H9 (cell line): ENCODE data around the gene ZFAND3. TPM values are rescaled to one million over a fixed set of nuclear protein-coding genes. Genes with fewer than 3 reads are reported as not detected.

ENCODE experiments used
- DNase-seq: peaks from one replicate; pipeline ENCODE4 v3.0.0-alpha.2; 2017
- H2AFZ ChIP-seq: one replicate; pipeline ENCODE4 v1.6.1; 2013; ENCODE audit warnings: mild to moderate bottlenecking, low read length, control low read depth, moderate library complexity
- H2AK5ac ChIP-seq: 2 replicates; pipeline ENCODE4 v1.6.1; 2013; ENCODE audit warnings: low read length, control low read depth, mixed read lengths; ENCODE audit not compliant: insufficient read length
- H2BK120ac ChIP-seq: one replicate; pipeline ENCODE4 v1.6.1; 2013; ENCODE audit warnings: low read depth, mild to moderate bottlenecking, low read length, control low read depth, inconsistent platforms; ENCODE audit not compliant: poor library complexity, severe bottlenecking
- H2BK12ac ChIP-seq: 2 replicates; pipeline ENCODE4 v1.6.1; 2013; ENCODE audit warnings: low read length, control low read depth, mixed read lengths, low read depth; ENCODE audit not compliant: insufficient read length
- H2BK15ac ChIP-seq: 2 replicates; pipeline ENCODE4 v1.6.1; 2013; ENCODE audit warnings: low read depth, low read length, control low read depth
- H2BK20ac ChIP-seq: one replicate; pipeline ENCODE4 v1.6.1; 2013; ENCODE audit warnings: low read depth, mild to moderate bottlenecking, low read length, control low read depth, inconsistent platforms; ENCODE audit not compliant: poor library complexity, severe bottlenecking
- H2BK5ac ChIP-seq: 2 replicates; pipeline ENCODE4 v1.6.1; 2013; ENCODE audit warnings: low read length, control low read depth, mixed read lengths; ENCODE audit not compliant: insufficient read length
- H3K14ac ChIP-seq: 2 replicates; pipeline ENCODE4 v1.6.1; 2013; ENCODE audit warnings: low read length, control low read depth; ENCODE audit not compliant: insufficient read depth
- H3K18ac ChIP-seq: 2 replicates; pipeline ENCODE4 v1.6.1; 2013; ENCODE audit warnings: low read depth, mild to moderate bottlenecking, mixed read lengths, low read length, control low read depth; ENCODE audit not compliant: insufficient read length
- H3K23ac ChIP-seq: 2 replicates; pipeline ENCODE4 v1.6.1; 2013; ENCODE audit warnings: low read length, control low read depth, mixed read lengths, low read depth; ENCODE audit not compliant: insufficient read length
- H3K23me2 ChIP-seq: 2 replicates; pipeline ENCODE4 v1.6.1; 2013; ENCODE audit warnings: low read depth, mild to moderate bottlenecking, mixed read lengths, low read length, control low read depth; ENCODE audit not compliant: insufficient read length, poor library complexity, severe bottlenecking
- H3K27ac ChIP-seq: 2 replicates; pipeline ENCODE4 v1.5.1; 2013; ENCODE audit warnings: low read length, control low read depth, mixed read lengths, low read depth; ENCODE audit not compliant: insufficient read length
- H3K27me3 ChIP-seq: 2 replicates; pipeline ENCODE4 v1.6.1; 2013; ENCODE audit warnings: low read length, control low read depth, inconsistent platforms; ENCODE audit not compliant: insufficient read depth
- H3K4ac ChIP-seq: 2 replicates; pipeline ENCODE4 v1.6.1; 2013; ENCODE audit warnings: low read depth, mild to moderate bottlenecking, control low read depth, inconsistent platforms, low read length, moderate library complexity
- H3K4me1 ChIP-seq: 2 replicates; pipeline ENCODE4 v1.6.1; 2013; ENCODE audit warnings: low read length, control low read depth, inconsistent platforms; ENCODE audit not compliant: insufficient read depth
- H3K4me2 ChIP-seq: 2 replicates; pipeline ENCODE4 v1.6.1; 2013; ENCODE audit warnings: low read length, control low read depth, mixed read lengths; ENCODE audit not compliant: insufficient read length, insufficient read depth
- H3K56ac ChIP-seq: 2 replicates; pipeline ENCODE4 v1.6.1; 2013; ENCODE audit warnings: low read depth, mild to moderate bottlenecking, mixed read lengths, low read length, control low read depth; ENCODE audit not compliant: insufficient read length
- H3K79me1 ChIP-seq: 2 replicates; pipeline ENCODE4 v1.6.1; 2013; ENCODE audit warnings: low read depth, mild to moderate bottlenecking, moderate library complexity, low read length, control low read depth, inconsistent platforms; ENCODE audit not compliant: insufficient read depth, poor library complexity, severe bottlenecking
- H3K79me2 ChIP-seq: 2 replicates; pipeline ENCODE4 v1.6.1; 2013; ENCODE audit warnings: low read length, control low read depth, inconsistent platforms; ENCODE audit not compliant: insufficient read depth
- H3K9ac ChIP-seq: 2 replicates; pipeline ENCODE4 v1.6.1; 2013; ENCODE audit warnings: low read length, control low read depth, mixed read lengths; ENCODE audit not compliant: insufficient read length; ENCODE audit errors: extremely low read depth
- H3K9me3 ChIP-seq: one replicate; pipeline ENCODE4 v1.6.1; 2013; ENCODE audit warnings: low read depth, low read length, inconsistent platforms; ENCODE audit not compliant: control insufficient read depth
- H3T11ph ChIP-seq: one replicate; pipeline ENCODE4 v1.6.1; 2013; ENCODE audit warnings: mild to moderate bottlenecking, low read length, control low read depth, inconsistent platforms
- H4K20me1 ChIP-seq: one replicate; pipeline ENCODE4 v1.6.1; 2013; ENCODE audit not compliant: control insufficient read depth, insufficient read length, insufficient read depth
- H4K5ac ChIP-seq: 2 replicates; pipeline ENCODE4 v1.6.1; 2013; ENCODE audit warnings: low read depth, mild to moderate bottlenecking, mixed read lengths, low read length, control low read depth; ENCODE audit not compliant: insufficient read length
- H4K8ac ChIP-seq: replicated peaks from 2 replicates; pipeline ENCODE4 v1.6.1; 2013; ENCODE audit warnings: low read length, control low read depth, mixed read lengths, low read depth; ENCODE audit not compliant: insufficient read length
- H4K91ac ChIP-seq: 2 replicates; pipeline ENCODE4 v1.6.1; 2013; ENCODE audit warnings: low read depth, mild to moderate bottlenecking, moderate library complexity, mixed read lengths, low read length, control low read depth; ENCODE audit not compliant: insufficient read length
- H3K27ac Mint-ChIP-seq, 3 experiments: 2 replicates in 2 of 3; 3 replicates in 1 of 3; pipeline ENCODE4 v1.8.0; 2020 to 2021; ENCODE audit warnings: mixed read lengths in 3 of 3, mild to moderate bottlenecking in 1 of 3, moderate library complexity in 1 of 3
- H3K27me3 Mint-ChIP-seq: 2 replicates; pipeline ENCODE4 v1.8.0; 2021; ENCODE audit warnings: low read depth, mild to moderate bottlenecking, moderate library complexity, mixed read lengths
- H3K36me3 Mint-ChIP-seq, 3 experiments: 2 replicates in 2 of 3; 3 replicates in 1 of 3; pipeline ENCODE4 v1.8.0; 2020 to 2021; ENCODE audit warnings: low read depth in 3 of 3, mixed read lengths in 3 of 3; ENCODE audit not compliant: insufficient read depth in 1 of 3
- H3K4me1 Mint-ChIP-seq, 2 experiments: 2 replicates each; pipeline ENCODE4 v1.8.0; 2020; ENCODE audit warnings: mixed read lengths in 2 of 2
- H3K4me3 Mint-ChIP-seq, 2 experiments: 2 replicates in 1 of 2; 3 replicates in 1 of 2; pipeline ENCODE4 v1.8.0; 2020 to 2021; ENCODE audit warnings: mild to moderate bottlenecking in 2 of 2, mixed read lengths in 2 of 2, moderate library complexity in 1 of 2
- H3K9me3 Mint-ChIP-seq, 2 experiments: 2 replicates in 1 of 2; 3 replicates in 1 of 2; pipeline ENCODE4 v1.8.0; 2020; ENCODE audit warnings: mild to moderate bottlenecking in 2 of 2, mixed read lengths in 2 of 2, moderate library complexity in 1 of 2
- WGBS: extraction: QIAGEN DNeasy Blood & Tissue Kit; methylation state at CpG from one replicate; pipeline ENCODE4 v1.1.7; 2013; ENCODE audit warnings: missing lambda C conversion rate, low lambda C conversion rate, mixed read lengths; ENCODE audit not compliant: insufficient read length; ENCODE audit errors: extremely low coverage; 5-methylcytosine and 5-hydroxymethylcytosine counted together
- total RNA-seq: library from RNA; stranded (reverse); gene quantifications from 2 replicates; pipeline ENCODE4 v1.2.1, GENCODE V29; 2021
- TF ChIP-seq, protein P1 (sequence below): fragments of 200-600 bp; sonication (generic); conservative IDR thresholded peaks from 3 replicates; pipeline ENCODE4 v1.8.0; 2021; ENCODE audit warnings: antibody characterized with exemption, mild to moderate bottlenecking

The ZFAND3 gene
- total RNA-seq, 1 experiment from 2014 or later = 57.7 TPM

DNA sequence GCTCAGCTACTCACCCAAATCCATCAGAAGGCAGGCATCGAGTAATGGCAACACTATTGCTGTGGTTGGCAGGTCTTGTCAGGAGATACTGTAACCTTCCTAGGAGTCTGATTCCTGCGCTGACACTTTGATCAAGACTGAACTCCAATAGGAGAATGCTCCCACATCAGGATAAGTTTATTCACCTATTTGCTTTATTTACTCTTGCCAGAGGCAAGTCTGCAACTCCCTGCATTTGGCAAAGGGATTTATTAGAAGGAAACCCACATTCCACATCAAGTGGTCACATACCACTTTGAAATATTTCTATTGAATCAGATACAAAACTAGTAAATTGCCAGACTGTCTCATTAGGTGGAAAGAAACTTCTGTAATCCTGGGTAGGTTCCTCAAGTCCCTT is 43.5 kb downstream of the ZFAND3 start:
- Histone ChIP-seq H3K56ac (no peak overlapping the region), H3K9me3 (no peaks in the 10 kb centered on the region), H3K79me1 (peaks cover 13% of the 10 kb centered on the region), H2BK5ac (no peak overlapping the region), H2BK15ac (no peak overlapping the region), H3K4me2 (no peak overlapping the region), H2BK20ac (no peak overlapping the region), H2AFZ (no peak overlapping the region), H3K9ac (no peak overlapping the region), H3T11ph (no peak overlapping the region), H3K27me3 (no peaks in the 10 kb centered on the region), H3K79me2 (peaks cover 5% of the 10 kb centered on the region; the same call in 1 of the 2 replicates), H4K91ac (no peak overlapping the region), H3K23ac (no peak overlapping the region), H3K14ac (no peak overlapping the region), H4K8ac (no peak overlapping the region), H3K23me2 (no peaks in the 10 kb centered on the region), H2AK5ac (no peak overlapping the region), H4K20me1 (no peaks in the 10 kb centered on the region), H2BK12ac (no peak overlapping the region), H3K4me1 (no peaks in the 10 kb centered on the region), H3K4ac (no peak overlapping the region), H3K27ac (no peak overlapping the region), H4K5ac (no peak overlapping the region), H2BK120ac (no peak overlapping the region), H3K18ac (no peak overlapping the region)
- no peaks in the 10 kb centered on the region; a peak in 1 of 7 replicates for H3K36me3 Mint-ChIP-seq
- H3K9me3 Mint-ChIP-seq = no peaks in the 10 kb centered on the region
- no peak for DNase-seq
- no peak overlapping the region; a peak in 2 of 7 replicates for H3K27ac Mint-ChIP-seq
- no peak overlapping the region for H3K4me3 Mint-ChIP-seq
- TF ChIP-seq, protein P1, sequence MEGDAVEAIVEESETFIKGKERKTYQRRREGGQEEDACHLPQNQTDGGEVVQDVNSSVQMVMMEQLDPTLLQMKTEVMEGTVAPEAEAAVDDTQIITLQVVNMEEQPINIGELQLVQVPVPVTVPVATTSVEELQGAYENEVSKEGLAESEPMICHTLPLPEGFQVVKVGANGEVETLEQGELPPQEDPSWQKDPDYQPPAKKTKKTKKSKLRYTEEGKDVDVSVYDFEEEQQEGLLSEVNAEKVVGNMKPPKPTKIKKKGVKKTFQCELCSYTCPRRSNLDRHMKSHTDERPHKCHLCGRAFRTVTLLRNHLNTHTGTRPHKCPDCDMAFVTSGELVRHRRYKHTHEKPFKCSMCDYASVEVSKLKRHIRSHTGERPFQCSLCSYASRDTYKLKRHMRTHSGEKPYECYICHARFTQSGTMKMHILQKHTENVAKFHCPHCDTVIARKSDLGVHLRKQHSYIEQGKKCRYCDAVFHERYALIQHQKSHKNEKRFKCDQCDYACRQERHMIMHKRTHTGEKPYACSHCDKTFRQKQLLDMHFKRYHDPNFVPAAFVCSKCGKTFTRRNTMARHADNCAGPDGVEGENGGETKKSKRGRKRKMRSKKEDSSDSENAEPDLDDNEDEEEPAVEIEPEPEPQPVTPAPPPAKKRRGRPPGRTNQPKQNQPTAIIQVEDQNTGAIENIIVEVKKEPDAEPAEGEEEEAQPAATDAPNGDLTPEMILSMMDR = no peak
- WGBS = no CpG with 5 or more reads among the region's 2 CpGs
- no peaks in the 10 kb centered on the region for H3K27me3 Mint-ChIP-seq
- peaks cover 26% of the 10 kb centered on the region in 2 experiments for H3K4me1 Mint-ChIP-seq
